ENCODE measurements around the gene CCDC40.
"Not testable (repeated sequence)": the region's sequence is repeated elsewhere in the genome, so short reads cannot be mapped to it uniquely, and the experiment has no call there.

The CCDC40 gene

DNA sequence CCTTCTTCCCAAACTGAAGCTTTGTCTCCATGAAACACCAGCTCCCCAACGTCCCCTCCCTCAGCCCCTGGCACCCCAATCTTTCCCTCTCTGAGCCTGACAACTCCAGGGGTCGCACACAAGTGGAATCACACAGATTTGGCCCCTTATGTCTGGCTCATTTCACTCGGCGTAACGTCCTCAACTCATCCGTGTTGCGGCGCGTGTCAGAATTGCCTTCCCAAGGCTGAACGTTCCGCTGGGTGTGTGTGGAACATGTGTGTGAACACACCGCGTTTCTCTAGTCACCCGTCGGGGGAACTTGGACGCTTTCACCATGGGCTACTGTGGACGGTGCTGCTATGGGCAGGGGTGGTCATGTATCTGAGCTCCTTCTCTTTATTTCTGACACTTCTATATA is 45.7 kb upstream of the CCDC40 start:
- no peak for DNase-seq (ENCODE audit: extremely low read depth, low read depth)
- TF ChIP-seq, protein P1, sequence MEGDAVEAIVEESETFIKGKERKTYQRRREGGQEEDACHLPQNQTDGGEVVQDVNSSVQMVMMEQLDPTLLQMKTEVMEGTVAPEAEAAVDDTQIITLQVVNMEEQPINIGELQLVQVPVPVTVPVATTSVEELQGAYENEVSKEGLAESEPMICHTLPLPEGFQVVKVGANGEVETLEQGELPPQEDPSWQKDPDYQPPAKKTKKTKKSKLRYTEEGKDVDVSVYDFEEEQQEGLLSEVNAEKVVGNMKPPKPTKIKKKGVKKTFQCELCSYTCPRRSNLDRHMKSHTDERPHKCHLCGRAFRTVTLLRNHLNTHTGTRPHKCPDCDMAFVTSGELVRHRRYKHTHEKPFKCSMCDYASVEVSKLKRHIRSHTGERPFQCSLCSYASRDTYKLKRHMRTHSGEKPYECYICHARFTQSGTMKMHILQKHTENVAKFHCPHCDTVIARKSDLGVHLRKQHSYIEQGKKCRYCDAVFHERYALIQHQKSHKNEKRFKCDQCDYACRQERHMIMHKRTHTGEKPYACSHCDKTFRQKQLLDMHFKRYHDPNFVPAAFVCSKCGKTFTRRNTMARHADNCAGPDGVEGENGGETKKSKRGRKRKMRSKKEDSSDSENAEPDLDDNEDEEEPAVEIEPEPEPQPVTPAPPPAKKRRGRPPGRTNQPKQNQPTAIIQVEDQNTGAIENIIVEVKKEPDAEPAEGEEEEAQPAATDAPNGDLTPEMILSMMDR (IDR thresholded peaks at IDR 0.05; ENCODE audit: low read depth, low read length): no peak

DNA sequence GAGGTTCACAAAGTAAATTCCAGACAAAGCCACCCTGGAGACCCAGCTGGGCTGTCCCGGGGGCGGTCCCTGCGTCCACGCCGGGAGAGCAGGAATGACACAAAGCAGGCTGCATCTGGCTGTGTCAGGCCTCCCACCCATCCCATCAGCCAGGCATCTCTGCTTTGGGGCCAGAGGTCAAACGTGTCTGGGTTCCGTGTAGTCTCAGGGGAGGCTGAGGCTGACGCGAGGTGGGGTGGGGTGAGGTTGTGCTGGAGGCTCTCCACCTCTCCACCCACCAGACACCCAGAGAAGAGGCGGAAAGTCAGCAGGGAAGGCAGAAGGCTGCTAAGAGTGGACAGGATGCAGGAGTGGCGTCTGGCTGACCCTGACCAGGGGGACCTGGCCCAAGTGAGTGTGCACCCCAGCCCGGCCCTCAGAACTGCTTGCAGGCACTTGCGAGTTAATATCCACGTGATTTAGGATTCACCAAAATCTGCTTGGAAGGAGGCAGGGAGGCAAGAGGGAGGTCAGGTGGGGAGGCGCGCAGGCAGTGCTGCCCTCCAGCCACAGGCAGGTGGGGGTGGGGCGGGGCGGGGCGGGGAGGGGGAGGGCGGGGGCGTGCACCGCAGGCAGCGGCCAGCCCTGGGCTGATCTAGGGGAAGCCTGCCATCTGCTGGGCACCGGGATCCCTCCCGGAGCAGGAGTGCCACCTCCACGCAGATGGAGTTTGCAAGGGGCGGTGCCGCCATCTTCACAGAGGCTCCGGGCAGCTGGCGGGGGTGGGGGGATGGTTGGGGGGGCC is 45.1 kb upstream of the CCDC40 start:
- peak; percentile 43 for DNase-seq (ENCODE audit: extremely low read depth, low read depth)

DNA sequence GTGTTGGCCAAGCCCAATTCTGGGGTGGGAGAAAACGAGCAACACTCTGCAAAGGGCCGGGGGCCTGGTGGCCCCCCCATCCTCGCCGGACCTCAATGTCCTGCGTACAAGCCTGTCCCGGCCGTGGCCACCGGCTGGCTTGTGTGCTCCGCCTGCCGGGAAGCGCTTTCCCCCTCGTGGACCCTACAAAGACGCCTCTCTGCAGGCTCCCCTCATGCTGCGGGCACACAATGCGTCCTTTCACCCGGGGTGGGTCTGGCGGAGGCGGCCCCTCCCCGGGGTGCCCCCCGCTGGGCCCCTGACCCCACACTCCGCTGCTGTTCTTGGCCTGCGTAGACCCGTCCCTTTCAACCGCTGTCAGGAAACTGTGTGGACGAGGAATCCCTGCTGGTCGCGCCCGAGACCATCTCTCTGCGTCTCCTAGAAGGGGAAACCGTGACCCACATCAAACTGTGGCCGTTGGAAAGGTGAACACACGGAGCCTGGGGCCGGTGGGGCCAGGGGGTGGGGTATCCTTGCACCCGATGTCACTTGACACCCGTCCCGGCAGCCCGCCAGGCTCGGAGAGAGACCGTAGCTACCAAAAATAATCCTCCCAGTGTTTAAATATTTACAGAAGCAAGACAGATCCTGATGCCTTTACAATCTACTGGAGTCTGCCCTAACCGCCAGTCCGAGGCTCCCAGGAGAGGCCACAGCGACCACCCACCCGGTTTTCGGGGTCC is 44.4 kb upstream of the CCDC40 start:
- DNase-seq (ENCODE audit: extremely low read depth, low read depth): no peak
- TF ChIP-seq, protein P1 (IDR thresholded peaks at IDR 0.05; ENCODE audit: low read depth, low read length): no peak

More for the DNA sequence above, 45.1 kb upstream of the CCDC40 start:
- TF ChIP-seq, protein P1 (IDR thresholded peaks at IDR 0.05; ENCODE audit: low read depth, low read length): peak; percentile 65

DNA sequence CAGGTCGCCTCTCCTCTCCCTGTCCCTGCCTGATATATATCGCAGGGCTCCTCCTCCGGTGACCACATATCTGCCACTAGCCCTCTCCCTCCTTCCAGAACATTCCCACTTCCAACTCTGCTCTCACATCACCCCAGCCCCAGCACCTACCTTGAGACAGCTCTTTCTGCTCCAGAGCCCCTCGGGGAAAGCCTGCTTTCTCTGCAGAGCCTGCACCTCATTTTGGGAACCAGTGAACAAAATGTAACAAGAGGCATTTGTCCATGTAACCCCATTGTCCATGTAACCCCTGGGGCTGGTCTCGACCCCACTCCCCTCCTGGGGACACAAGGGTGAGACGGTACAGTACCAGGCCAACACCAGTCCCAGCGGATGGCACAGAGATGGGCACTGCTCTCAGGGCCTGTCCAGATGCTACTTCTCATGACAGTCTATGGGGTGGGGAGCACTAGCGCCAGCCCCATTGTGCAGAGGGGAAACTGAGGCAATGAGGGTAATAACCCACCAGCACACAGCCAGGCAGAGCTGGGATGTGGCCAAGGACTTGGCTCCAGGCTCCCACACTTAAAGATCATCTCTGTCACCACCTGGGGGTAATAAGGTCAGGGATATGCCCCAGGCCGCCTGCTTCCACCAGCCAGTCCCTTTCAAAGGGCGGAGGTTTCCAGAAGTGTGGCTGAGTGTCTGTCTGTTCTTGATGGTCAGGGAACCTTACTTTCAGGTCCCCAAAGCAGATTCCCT is 43.6 kb upstream of the CCDC40 start:
- DNase-seq (ENCODE audit: extremely low read depth, low read depth): no peak
- TF ChIP-seq, protein P1 (IDR thresholded peaks at IDR 0.05; ENCODE audit: low read depth, low read length): no peak

DNA sequence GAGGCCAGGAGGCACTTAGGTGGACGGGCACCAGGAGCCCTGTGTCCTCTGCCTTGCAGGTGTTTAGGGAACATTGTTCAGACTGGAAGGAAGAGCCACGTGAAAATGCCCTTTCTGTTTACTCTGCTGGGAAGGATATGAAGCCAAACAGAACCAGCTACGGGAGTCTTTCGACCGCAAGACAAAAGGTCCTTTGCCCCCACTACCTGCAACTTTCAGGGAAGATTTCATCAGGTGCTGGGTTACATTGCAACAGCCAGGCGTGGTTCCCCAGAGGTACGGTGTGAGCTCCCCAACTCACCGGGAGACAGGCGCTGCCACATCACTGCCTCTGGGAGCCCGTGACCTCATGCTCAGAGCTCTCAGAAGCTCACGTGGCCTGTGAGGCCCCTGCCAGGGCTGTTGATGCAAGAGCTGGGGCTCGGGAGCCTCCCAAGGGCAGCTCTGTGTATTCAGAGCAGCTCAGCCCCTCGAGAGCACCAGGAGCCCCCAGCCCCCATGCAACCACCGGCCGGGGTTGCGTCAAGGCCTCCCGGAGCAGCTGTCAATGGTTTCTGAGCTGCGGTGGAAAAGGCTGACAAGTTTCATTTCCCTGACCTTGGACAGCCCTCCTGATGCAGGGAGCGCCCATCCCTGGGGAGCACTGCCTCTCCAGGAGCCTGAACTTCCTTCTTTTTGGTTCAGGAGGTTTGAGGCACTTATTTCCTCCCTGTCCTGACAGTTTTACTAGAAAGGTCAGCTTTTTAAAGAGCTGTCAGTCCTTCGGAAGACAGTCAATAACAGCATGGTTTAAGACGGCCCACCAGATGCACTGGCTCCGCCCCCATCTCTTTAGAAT is 42.8 kb upstream of the CCDC40 start:
- TF ChIP-seq, protein P1 (IDR thresholded peaks at IDR 0.05; ENCODE audit: low read depth, low read length): no peak
- peak; percentile 40 for DNase-seq (ENCODE audit: extremely low read depth, low read depth)

DNA sequence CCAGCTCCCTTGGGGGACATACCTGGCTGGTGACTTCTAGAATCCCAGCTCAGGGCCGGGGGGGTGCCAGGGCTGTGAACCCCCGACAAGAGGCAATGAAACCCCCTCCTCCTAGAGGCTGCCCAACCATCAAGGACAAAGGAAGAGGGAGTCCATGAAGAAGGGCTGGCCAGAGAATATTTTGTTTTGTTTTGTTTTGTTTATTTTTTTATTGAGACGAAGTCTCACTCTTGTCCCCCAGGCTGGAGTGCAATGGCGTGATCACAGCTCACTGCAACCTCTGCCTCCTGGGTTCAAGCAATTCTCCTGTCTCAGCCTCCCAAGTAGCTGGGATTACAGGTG is 42.2 kb upstream of the CCDC40 start:
- DNase-seq (ENCODE audit: extremely low read depth, low read depth): not testable (repeated sequence)

DNA sequence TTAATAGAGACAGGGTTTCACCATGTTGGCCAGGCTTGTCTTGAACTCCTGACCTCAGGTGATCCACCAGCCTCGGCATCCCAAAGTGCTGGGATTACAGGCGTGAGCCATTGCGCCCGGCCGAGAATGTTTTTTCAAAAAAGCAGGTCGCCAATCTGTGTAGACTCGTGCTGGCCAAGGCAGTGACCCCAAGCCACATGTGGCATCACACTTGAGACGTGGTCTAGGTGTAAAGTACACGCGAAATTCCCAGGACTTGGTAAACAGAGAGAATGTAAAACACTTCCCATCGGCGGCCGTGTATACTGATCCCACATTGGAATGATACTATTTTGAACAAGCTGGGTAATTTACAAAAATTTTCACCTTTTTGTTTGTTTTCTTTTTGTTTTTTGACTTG is 41.8 kb upstream of the CCDC40 start:
- DNase-seq (ENCODE audit: extremely low read depth, low read depth): no peak
- TF ChIP-seq, protein P1 (IDR thresholded peaks at IDR 0.05; ENCODE audit: low read depth, low read length): no peak
